ENCODE measurements around the gene BCL11B. TPM values are rescaled to one million over a fixed set of nuclear protein-coding genes. Genes with fewer than 3 reads are reported as not detected.

BCL11B gene
- total RNA-seq, result 79.2 and 79.6 TPM in 2 replicates

- intact Hi-C loops (cut with micrococcal nuclease), result loop anchor here (1.0 to 10.0 kb wide), 9 partner anchors 10 to 1967 kb away; no protein-coding TSS in a partner anchor
Measured at GRCh38 chr14:99271951-99272631, at the start of gene BCL11B. Gene BCL11B (minus strand): TSS chr14:99272197. CDS start chr14:99271218, 979 bp downstream.

- intact Hi-C loops (cut with micrococcal nuclease), result no loop called here
Measured at GRCh38 chr14:99321236-99321925, 49.4 kb upstream of the BCL11B start.

GRCh38 chr14:99320621-99321235, 48.7 kb upstream of the BCL11B start:
- intact Hi-C loops (cut with micrococcal nuclease), result loop anchor here (1.0 kb wide), 1 partner anchor 95 kb away; no protein-coding TSS in a partner anchor

GRCh38 chr14:99320105-99320572, 48.1 kb upstream of the BCL11B start:
- intact Hi-C loops (cut with micrococcal nuclease), result loop anchor here (1.0 kb wide), 1 partner anchor 95 kb away; no protein-coding TSS in a partner anchor

GRCh38 chr14:99318959-99319295, 46.9 kb upstream of the BCL11B start:
- intact Hi-C loops (cut with micrococcal nuclease), result no loop called here

GRCh38 chr14:99318091-99318958, 46.3 kb upstream of the BCL11B start:
- intact Hi-C loops (cut with micrococcal nuclease), result no loop called here

GRCh38 chr14:99317231-99318090, 45.5 kb upstream of the BCL11B start:
- intact Hi-C loops (cut with micrococcal nuclease), result no loop called here

- intact Hi-C loops (cut with micrococcal nuclease), result no loop called here
Measured at GRCh38 chr14:99316281-99317163, 44.5 kb upstream of the BCL11B start.

GRCh38 chr14:99315197-99315596, 43.2 kb upstream of the BCL11B start:
- intact Hi-C loops (cut with micrococcal nuclease), result no loop called here

- intact Hi-C loops (cut with micrococcal nuclease), result no loop called here
Measured at GRCh38 chr14:99314623-99315022, 42.6 kb upstream of the BCL11B start.

GRCh38 chr14:99313234-99313633, 41.2 kb upstream of the BCL11B start:
- intact Hi-C loops (cut with micrococcal nuclease), result no loop called here

GRCh38 chr14:99312106-99312505, 40.1 kb upstream of the BCL11B start:
- intact Hi-C loops (cut with micrococcal nuclease), result no loop called here

- intact Hi-C loops (cut with micrococcal nuclease), result no loop called here
Measured at GRCh38 chr14:99309220-99309766, 37.3 kb upstream of the BCL11B start.

- intact Hi-C loops (cut with micrococcal nuclease), result no loop called here
Measured at GRCh38 chr14:99304208-99304607, 32.2 kb upstream of the BCL11B start.

GRCh38 chr14:99300190-99300589, 28.2 kb upstream of the BCL11B start:
- intact Hi-C loops (cut with micrococcal nuclease), result no loop called here

- intact Hi-C loops (cut with micrococcal nuclease), result no loop called here
Measured at GRCh38 chr14:99296517-99296916, 24.5 kb upstream of the BCL11B start.

GRCh38 chr14:99289394-99290189, 17.6 kb upstream of the BCL11B start:
- intact Hi-C loops (cut with micrococcal nuclease), result no loop called here

GRCh38 chr14:99288948-99289347, 17.0 kb upstream of the BCL11B start:
- intact Hi-C loops (cut with micrococcal nuclease), result no loop called here

All from T-helper 2 cell treated with Interferon-gamma antibody and Interleukin-4, amounts not matched to agents 100 ng/mL and 5 ng/mL, for 36 hours (primary cell).